SK-N-SH (cell line): ENCODE data around the gene PRKCB.

ENCODE experiments used
- EP300 ChIP-seq, 2 experiments: IDR thresholded peaks; 2 replicates each; pipeline versions ENCODE4 v1.4.0 to v1.6.1; 2012; ENCODE audit warnings: borderline replicate concordance in 1 of 2, low read depth in 1 of 2, low read length in 1 of 2
- EZH2phosphoT487 ChIP-seq: fragments of 200-600 bp; sonication (generic); IDR thresholded peaks from 2 replicates; pipeline ENCODE4 v1.6.1; 2017; ENCODE audit warnings: low read depth, mixed run types, mild to moderate bottlenecking, antibody characterized with exemption, moderate library complexity, borderline replicate concordance
- GABPA ChIP-seq: IDR thresholded peaks from 2 replicates; pipeline ENCODE4 v1.4.0; 2012; ENCODE audit warnings: low read depth, mild to moderate bottlenecking
- POLR2AphosphoS5 ChIP-seq: IDR thresholded peaks from 2 replicates; pipeline ENCODE4 v1.6.1; 2012; ENCODE audit warnings: low read depth, low read length
- RFX5 ChIP-seq: IDR thresholded peaks from 2 replicates; pipeline ENCODE4 v1.6.1; 2012; ENCODE audit warnings: mild to moderate bottlenecking, improper control_type of control experiment, low read length
- SMC3 ChIP-seq: IDR thresholded peaks from 2 replicates; pipeline ENCODE4 v1.6.1; 2012; ENCODE audit warnings: low read depth, low read length, improper control_type of control experiment
- TF ChIP-seq, protein P1 (sequence below): fragments of 200-600 bp; sonication (generic); IDR thresholded peaks from 2 replicates; pipeline ENCODE4 v1.6.1; 2017; ENCODE audit warnings: antibody characterized with exemption, mild to moderate bottlenecking, moderate library complexity

DNA sequence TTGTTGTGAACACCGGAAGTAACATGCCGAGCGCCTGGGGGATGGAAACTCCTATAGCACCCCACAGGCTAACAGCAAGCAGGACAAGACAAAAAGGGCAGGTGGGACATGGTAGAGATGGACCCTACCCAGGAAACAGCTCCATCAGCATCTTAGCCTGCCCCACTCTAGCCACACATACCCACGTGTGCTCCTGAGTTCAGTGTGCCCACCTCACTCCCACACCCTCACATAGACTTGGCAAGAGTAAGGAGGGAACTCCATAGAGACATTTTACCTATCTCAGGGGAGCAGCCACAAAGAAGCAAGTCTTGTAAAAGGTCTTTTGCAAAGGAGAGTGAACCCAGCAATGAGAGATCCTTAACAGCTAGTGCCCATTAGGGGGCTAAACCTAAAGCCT is 382.5 kb downstream of the PRKCB start:
- no peak for TF ChIP-seq SMC3
- TF ChIP-seq, protein P1, sequence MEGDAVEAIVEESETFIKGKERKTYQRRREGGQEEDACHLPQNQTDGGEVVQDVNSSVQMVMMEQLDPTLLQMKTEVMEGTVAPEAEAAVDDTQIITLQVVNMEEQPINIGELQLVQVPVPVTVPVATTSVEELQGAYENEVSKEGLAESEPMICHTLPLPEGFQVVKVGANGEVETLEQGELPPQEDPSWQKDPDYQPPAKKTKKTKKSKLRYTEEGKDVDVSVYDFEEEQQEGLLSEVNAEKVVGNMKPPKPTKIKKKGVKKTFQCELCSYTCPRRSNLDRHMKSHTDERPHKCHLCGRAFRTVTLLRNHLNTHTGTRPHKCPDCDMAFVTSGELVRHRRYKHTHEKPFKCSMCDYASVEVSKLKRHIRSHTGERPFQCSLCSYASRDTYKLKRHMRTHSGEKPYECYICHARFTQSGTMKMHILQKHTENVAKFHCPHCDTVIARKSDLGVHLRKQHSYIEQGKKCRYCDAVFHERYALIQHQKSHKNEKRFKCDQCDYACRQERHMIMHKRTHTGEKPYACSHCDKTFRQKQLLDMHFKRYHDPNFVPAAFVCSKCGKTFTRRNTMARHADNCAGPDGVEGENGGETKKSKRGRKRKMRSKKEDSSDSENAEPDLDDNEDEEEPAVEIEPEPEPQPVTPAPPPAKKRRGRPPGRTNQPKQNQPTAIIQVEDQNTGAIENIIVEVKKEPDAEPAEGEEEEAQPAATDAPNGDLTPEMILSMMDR: no peak
- TF ChIP-seq EP300 (IDR thresholded peaks at IDR 0.05; ENCODE audit: borderline replicate concordance in 1 of 2, low read depth in 1 of 2, low read length in 1 of 2): no peak
- TF ChIP-seq POLR2AphosphoS5: no peak
- TF ChIP-seq EZH2phosphoT487: no peak
- no peak for TF ChIP-seq GABPA
- TF ChIP-seq RFX5: no peak
